ENCODE results near the gene MNAT1. TPM values are rescaled to one million over a fixed set of nuclear protein-coding genes. Genes with fewer than 3 reads are reported as not detected.

MNAT1 gene
- total RNA-seq, 3 donors from 2014 or later = 30.6 to 70.4 (median 50.8) TPM

- Histone ChIP-seq H3K27ac (no peak overlapping the region), H3K27me3 (no peaks in the 10 kb centered on the region), H3K36me3 (no peaks in the 10 kb centered on the region), H3K9me3 (no peaks in the 10 kb centered on the region), H3K4me1 (no peaks in the 10 kb centered on the region), H3K4me3 (no peak overlapping the region)
- intact Hi-C loops (cut with DNase I; ENCODE audit: low total_unique reads) = no loop called here
- TF ChIP-seq CTCF (IDR thresholded peaks at IDR 0.05) = no peak
- no peak for TF ChIP-seq POLR2A (IDR thresholded peaks at IDR 0.05)
- no peak for TF ChIP-seq POLR2AphosphoS5 (IDR thresholded peaks at IDR 0.05)
- DNase-seq (ENCODE audit: low spot score in 2 of 2) = no peak
These were observed 190.7 kb downstream of the MNAT1 start for GRCh38 chr14:60925286-60925685.

GRCh38 chr14:60926002-60926401, 191.4 kb downstream of the MNAT1 start:
- no peak for DNase-seq (ENCODE audit: low spot score in 2 of 2)
- H3K27ac ChIP-seq = no peak overlapping the region
- no peaks in the 10 kb centered on the region for H3K9me3 ChIP-seq
- intact Hi-C loops (cut with DNase I; ENCODE audit: low total_unique reads) = no loop called here
- H3K27me3 ChIP-seq = no peaks in the 10 kb centered on the region
- no peak overlapping the region for H3K4me3 ChIP-seq
- no peaks in the 10 kb centered on the region for H3K4me1 ChIP-seq
- H3K36me3 ChIP-seq = no peaks in the 10 kb centered on the region
- TF ChIP-seq CTCF (IDR thresholded peaks at IDR 0.05) (no peak), POLR2A (IDR thresholded peaks at IDR 0.05) (no peak)

GRCh38 chr14:60931218-60931617, 196.7 kb downstream of the MNAT1 start:
- H3K4me1 ChIP-seq = no peaks in the 10 kb centered on the region
- no peak overlapping the region for H3K27ac ChIP-seq
- no peak for TF ChIP-seq POLR2A (IDR thresholded peaks at IDR 0.05)
- TF ChIP-seq CTCF (IDR thresholded peaks at IDR 0.05) = no peak
- no peak for TF ChIP-seq POLR2AphosphoS5 (IDR thresholded peaks at IDR 0.05)
- DNase-seq (ENCODE audit: low spot score in 2 of 2) = no peak
- intact Hi-C loops (cut with DNase I; ENCODE audit: low total_unique reads) = no loop called here
- H3K4me3 ChIP-seq = no peak overlapping the region
- no peaks in the 10 kb centered on the region for H3K36me3 ChIP-seq
- H3K27me3 ChIP-seq = no peaks in the 10 kb centered on the region
- H3K9me3 ChIP-seq = no peaks in the 10 kb centered on the region

GRCh38 chr14:60933920-60934655, 199.5 kb downstream of the MNAT1 start:
- Histone ChIP-seq H3K4me3 (no peak overlapping the region), H3K27ac (no peak overlapping the region), H3K36me3 (no peaks in the 10 kb centered on the region), H3K4me1 (no peaks in the 10 kb centered on the region), H3K27me3 (no peaks in the 10 kb centered on the region), H3K9me3 (no peaks in the 10 kb centered on the region)
- TF ChIP-seq POLR2AphosphoS5 (IDR thresholded peaks at IDR 0.05) (no peak), CTCF (IDR thresholded peaks at IDR 0.05) (no peak), POLR2A (IDR thresholded peaks at IDR 0.05) (no peak)
- intact Hi-C loops (cut with DNase I; ENCODE audit: low total_unique reads) = no loop called here
- no peak for DNase-seq (ENCODE audit: low spot score in 2 of 2)

GRCh38 chr14:60935319-60935718, 200.8 kb downstream of the MNAT1 start:
- no peaks in the 10 kb centered on the region for H3K9me3 ChIP-seq
- DNase-seq (ENCODE audit: low spot score in 2 of 2) = no peak
- H3K4me1 ChIP-seq = no peaks in the 10 kb centered on the region
- TF ChIP-seq CTCF (IDR thresholded peaks at IDR 0.05) = no peak
- no peak for TF ChIP-seq POLR2AphosphoS5 (IDR thresholded peaks at IDR 0.05)
- no peak for TF ChIP-seq POLR2A (IDR thresholded peaks at IDR 0.05)
- intact Hi-C loops (cut with DNase I; ENCODE audit: low total_unique reads) = no loop called here
- no peaks in the 10 kb centered on the region for H3K36me3 ChIP-seq
- no peaks in the 10 kb centered on the region for H3K27me3 ChIP-seq
- H3K27ac ChIP-seq = no peak overlapping the region
- no peak overlapping the region for H3K4me3 ChIP-seq
